HG03066 (cell line): ENCODE data around the gene PCSK5.

Source experiments
- ATAC-seq: cut with Tn5 transposase; IDR thresholded peaks from one replicate; pipeline ENCODE4 v1.9.1; 2021; ENCODE audit warnings: low read depth; ENCODE audit not compliant: unreplicated experiment

PCSK5 gene

GRCh38 chr9:76166526-76166925 is 276.1 kb downstream of the PCSK5 start:
- ATAC-seq: no peak

- ATAC-seq: no peak
These were observed 285.7 kb downstream of the PCSK5 start for GRCh38 chr9:76176171-76176570.

DNA sequence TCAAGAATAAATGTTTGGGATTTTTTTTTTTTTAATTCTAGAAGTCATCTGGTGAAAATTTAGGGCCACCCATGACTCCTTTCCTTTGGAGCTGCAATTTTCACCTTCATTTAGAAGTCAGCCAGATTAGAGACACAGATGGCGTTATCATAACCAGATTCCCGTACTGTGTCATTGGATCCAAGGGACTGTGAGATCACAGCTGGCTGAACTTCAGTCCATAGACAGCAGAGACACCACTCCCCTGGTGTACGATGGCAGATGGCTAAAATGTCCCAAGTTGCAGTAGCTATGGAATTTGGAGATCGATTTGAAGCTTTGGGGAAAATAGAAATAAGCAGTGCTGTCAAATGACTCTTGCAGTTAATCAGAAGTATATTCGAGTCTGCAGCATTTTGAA is 287.5 kb downstream of the PCSK5 start:
- ATAC-seq: no peak

DNA sequence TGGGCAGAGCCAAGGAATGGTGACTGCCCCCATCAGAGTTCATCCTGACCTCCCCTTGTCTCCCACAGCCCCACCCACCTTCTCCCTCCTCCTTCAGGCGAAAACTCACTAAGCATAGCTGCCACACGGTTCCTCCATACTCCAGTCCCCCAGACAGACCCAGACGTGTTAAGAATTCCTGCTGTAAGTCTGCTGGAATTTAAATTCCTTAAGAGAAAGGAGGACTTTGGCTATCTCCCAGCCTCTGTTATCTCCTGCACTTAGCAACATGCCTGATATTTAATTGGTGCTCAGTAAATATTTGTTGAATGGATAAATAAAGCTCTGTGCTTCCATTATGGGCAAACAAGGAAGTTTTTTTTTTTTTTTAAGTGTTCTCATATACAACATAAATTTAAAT is 290.1 kb downstream of the PCSK5 start:
- ATAC-seq: no peak

DNA sequence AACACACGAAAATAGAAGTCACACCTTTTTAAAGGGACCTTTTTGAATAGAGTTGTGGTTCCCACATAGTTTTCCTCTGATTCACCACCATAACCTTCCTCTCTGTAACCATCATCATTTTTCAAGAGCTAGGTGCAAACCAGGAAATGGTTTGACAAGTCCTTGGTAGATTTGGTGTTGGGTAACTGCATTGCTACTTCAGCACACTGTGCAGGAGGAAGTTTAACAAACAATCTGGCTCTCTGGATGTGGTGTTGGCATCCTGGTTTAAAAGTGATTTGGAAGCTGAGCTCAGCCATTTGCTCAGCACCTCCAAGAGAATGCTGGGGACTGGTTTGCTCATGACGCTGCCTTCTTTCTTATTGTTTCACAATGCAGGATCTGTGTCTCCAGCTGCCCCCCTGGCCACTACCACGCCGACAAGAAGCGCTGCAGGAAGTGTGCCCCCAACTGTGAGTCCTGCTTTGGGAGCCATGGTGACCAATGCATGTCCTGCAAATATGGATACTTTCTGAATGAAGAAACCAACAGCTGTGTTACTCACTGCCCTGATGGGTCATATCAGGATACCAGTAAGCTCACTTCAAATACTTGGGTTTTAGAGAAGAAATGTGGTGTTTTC is 290.7 kb downstream of the PCSK5 start:
- ATAC-seq: no peak

- no peak for ATAC-seq
These were observed 291.3 kb downstream of the PCSK5 start for GRCh38 chr9:76181781-76182180.

DNA sequence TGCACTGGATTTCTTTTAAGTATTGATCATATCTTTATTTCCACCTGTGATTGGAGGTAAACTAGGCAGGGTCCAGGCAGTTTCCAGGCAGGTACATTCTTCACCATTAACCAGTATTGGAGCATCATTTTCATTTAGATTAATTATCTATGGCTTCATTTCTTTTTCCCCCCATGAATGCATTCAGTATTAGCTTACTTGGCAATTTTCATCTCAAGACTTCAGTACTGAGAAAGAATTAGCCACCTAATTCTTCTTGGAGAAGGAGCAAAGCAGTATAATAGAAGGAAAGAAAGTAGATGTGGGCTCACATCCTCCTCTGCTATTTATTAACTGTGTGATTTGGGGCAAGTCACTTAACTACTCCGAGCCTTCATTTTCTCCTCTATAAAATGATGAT is 295.0 kb downstream of the PCSK5 start:
- no peak for ATAC-seq

- no peak for ATAC-seq
These were observed 297.8 kb downstream of the PCSK5 start for GRCh38 chr9:76188286-76188685.

GRCh38 chr9:76188905-76189304 is 298.4 kb downstream of the PCSK5 start:
- no peak for ATAC-seq

DNA sequence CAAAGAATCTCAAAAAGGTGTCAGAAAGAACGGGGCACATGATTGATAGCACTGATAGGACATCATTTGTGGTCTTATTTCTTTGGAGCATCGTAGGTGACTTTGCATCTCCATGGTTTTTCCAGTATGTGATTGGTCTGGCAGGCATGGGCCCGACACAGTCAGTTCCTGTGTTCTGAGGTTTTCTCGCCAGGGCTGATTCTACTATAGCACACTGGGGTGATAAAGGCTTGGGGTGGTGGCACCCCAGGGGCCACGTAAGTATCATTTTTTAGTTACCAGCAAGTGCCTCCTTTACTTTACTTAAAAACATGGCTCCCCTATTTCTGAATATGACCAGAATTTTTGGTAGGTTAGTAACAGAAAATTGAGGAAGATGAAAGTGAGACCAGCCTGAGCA is 301.0 kb downstream of the PCSK5 start:
- ATAC-seq: no peak

DNA sequence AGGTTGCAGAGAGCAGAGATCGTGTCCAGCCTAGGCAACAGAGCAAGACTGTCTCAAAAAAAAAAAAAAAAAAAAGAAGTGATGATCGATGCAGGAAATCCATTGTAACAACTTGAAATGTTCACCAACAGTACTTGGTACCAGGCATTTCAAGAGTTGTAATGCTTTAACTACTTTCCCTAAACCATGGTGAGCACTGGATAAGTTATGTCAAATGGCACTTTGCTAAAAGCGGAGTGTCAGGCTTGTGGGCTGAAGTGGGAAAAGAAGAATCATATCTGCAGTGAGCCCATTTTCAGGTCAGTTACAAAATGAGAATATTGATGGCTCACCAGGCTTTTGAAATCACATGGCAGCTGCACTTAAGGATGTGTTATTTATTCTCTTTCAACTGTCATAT is 301.5 kb downstream of the PCSK5 start:
- no peak for ATAC-seq

DNA sequence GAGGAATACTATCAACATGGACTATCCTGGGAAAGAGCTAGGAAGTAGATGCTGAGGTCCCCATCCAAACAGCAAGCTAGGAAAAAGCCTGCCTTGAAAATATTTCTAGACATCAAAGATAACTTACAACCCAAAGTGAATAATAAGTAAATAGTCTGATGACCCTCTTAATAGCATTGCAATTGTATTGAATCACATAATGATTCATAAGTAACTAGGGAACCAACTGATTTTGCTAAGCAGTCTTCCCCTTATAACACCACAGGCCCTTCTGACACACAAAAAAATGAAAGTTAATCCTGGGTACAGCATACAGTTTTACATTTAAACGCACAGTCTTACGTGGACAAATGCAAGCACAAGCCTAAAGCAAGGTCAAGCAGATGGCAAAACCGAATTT is 304.4 kb downstream of the PCSK5 start:
- ATAC-seq: no peak

GRCh38 chr9:76198336-76198735 is 307.9 kb downstream of the PCSK5 start:
- ATAC-seq: no peak

- ATAC-seq: no peak
These were observed 309.8 kb downstream of the PCSK5 start for GRCh38 chr9:76200315-76200714.

DNA sequence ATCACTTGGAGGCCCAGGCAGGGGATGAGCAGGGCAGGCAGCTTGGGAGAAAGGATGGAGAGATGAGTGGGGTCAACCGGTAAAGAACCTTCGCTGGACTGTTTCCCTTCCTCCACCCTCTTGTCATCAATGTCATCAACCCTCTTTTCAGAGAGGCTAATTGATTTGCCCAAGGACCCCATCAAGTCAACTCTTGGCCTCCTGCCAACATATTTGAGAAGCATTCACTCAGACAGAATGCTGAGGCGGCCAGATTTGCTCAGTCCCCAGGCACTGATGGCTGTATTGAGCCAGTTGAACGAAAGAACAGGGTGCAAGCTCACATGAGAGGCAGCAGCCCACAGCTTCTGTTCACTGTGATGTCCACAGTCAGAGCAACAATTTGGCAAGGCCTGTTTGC is 310.3 kb downstream of the PCSK5 start:
- ATAC-seq: no peak

DNA sequence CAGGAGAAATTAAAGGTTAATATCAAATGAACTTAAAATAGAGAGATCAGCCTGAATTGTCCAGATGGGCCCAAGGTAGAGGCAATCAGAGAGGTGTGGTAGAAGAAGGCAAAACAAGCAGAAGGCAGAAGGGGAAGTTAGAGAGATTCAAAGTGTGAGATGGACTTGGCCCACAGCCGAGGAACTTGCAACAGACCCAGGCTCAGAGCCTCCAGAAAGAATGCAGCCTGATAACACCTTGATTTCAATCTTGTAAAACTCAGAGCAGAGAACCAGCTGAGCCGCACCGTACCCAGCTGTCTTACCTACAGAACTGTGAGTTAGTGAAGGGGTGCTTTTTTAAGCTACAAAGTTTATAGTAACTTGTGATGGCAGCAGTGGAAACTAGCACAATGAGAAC is 312.9 kb downstream of the PCSK5 start:
- no peak for ATAC-seq

DNA sequence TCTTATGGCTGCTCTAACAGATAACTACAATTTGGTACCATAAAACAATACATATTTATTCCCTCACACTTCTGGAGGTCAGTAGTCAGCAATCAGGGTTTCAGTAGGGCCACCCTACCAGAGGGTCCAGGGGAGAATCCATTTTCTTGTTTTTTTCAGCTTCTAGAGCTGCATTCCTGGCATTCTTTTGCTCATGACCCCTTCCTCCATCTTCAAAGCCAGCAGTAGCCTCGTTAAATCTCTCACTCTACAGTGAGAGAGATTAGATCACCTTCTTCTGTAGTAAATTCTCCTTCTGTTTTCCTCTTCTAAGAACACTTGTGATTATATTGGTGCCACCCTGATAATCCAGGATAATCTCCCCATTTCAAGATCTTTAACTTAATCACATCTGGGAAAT is 316.3 kb downstream of the PCSK5 start:
- ATAC-seq: no peak

DNA sequence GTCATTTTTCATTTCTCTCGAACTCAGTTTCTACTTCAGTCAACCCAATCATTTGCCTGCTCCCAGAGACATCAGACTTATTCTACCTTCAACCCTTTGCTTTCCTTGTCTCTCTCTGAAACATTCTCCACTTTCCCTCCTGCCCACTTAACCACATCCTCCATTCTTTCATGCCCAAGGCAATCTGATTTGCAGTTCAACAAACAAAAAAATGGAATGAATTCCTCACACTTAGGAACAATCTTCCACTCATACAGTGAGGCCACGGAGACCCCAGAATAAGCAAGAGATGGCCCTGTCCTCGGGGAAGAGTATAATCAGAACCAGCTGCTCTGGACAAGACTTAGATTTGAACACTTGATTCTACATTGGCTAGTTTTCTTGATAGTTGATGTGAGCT is 323.3 kb downstream of the PCSK5 start:
- no peak for ATAC-seq

DNA sequence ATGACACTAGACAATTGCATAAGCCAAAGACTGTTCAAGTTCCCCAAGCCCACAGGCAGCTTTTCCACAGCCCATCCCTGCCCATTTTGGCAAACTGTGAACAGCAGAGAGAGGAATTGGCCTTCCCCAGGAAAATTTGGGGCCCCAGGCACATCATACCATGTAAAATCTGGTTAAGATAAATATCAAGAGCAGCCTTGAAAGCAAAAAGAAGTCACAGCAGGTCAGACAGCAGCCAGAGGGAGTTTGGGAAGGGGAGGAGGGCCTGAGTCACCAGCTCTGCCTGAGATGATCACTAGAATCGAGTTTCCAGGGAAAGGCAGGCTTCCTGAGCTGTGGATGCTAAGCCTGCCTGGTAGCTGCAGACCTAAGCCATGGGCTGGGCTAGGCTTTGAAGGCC is 324.6 kb downstream of the PCSK5 start:
- ATAC-seq: no peak

DNA sequence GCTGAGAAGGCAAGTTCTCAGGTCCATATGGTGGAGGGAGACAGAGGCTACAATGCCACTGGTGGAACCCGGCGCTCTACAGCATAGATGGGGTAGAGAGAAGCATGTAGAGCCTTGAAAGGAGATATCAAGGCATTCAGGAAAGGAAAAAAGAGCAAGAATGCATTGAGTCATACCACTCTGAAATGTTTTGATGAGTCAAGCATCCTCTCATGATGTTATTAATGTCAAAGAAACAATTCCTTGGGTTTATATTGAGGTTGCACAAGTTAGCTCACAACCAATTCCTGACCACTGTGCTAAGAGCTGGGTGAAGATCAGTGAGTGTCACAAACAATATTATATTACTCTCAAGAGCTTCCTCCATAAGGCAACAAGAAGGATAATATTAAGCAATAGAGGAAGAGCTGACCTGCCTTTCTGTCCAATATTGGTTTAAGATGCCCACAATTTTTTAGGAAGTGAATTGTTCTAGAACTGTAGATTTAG is 325.7 kb downstream of the PCSK5 start:
- no peak for ATAC-seq

DNA sequence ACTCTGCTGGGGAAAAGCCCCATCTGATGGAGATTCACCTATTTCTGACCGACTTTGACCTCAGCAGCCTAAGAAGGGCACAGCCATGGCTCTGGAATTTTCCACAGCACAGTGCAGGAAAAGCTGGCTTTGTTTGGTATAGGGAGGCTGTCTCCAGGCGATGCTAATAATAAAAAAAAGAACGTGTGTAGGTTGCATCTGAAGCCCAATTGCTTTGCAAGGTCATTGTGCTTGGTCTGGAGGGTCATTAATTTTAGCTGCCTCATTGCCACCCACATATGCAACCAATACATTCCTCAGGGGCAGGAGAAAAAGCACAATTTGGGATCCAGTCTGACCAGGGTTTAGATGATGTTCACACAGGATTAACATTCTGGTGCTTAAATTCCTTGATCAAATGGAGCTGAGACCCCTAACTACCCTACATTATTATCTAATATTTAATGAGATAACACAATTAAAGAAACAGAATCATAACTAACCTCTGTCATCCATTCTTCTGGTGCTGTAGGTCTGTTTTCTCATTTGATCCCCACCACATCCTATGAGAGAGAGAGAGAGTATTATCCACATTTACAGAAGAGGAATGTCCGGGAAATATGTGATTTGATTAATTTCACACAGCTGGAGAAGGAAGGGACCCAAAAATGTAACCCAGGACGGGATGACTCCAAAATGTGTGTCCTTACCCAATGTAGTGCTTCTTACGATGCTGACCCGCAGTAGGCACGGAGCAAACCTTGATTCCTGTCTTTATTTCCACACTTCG is 327.8 kb downstream of the PCSK5 start:
- ATAC-seq: no peak

DNA sequence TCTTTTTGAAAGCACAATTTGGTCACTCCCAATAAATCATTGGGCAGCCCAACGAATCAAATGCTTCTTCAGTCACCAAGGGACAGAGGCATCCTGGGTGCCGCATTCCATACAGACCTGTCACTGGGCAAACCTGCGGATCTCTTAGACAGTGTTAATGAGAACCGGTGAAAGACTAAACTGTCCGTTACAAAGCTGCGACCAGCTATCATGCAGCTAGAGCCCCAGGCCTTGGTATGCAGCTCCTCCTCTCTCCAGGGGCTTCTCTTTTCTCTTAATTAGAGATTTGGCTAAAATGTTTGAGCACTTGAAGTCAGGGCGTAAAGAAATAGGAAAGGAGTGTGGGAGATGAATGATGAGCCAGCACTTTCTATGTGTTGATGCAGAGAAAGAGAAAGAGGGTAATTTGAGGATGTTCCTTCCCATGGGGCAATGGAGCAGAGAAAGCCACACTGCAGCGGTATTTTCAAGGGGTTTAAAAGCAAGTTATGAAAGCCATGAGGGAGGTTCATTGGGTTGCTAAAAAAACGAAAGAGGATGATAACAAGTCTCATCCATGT is 328.5 kb downstream of the PCSK5 start:
- ATAC-seq: no peak
